OCI-LY7 (cell line): ENCODE results near the gene FMO2. TPM values are rescaled to one million over a fixed set of nuclear protein-coding genes. Genes with fewer than 3 reads are reported as not detected.

Source experiments
- BruUV-seq: library from RNA; stranded (reverse); fragments of 400-500 nt; replicated peaks from 2 replicates; lab custom pipeline; 2021; lab: Mats Ljungman, UMichigan
- CTCF ChIA-PET: fragments of 300-600 bp; sonication (Branson Sonifier 250); formaldehyde crosslinking; loops from one replicate; lab custom pipeline; 2022; ENCODE audit warnings: antibody characterized with exemption; ENCODE audit not compliant: unreplicated experiment; lab: Charles Lee
- POLR2A ChIA-PET: fragments of 300-600 bp; sonication (Branson Sonifier 250); formaldehyde crosslinking; loops from one replicate; lab custom pipeline; 2022; ENCODE audit warnings: antibody characterized with exemption; lab: Charles Lee
- DNase-seq: peaks from one replicate; pipeline ENCODE4 v3.0.0-alpha.2; 2015; ENCODE audit warnings: low spot score
- H2AFZ ChIP-seq: fragments of 200-600 bp; sonication (generic), shearing (Covaris generic); 2 replicates; pipeline ENCODE4 v1.6.1; 2014; ENCODE audit warnings: mild to moderate bottlenecking, antibody characterized with exemption, low read length, moderate library complexity
- H3K27ac ChIP-seq: fragments of 200-600 bp; sonication (generic); 2 replicates; pipeline ENCODE4 v1.5.1; 2014; ENCODE audit warnings: mixed run types, low read depth, mild to moderate bottlenecking, moderate library complexity, low read length, inconsistent platforms; ENCODE audit not compliant: poor library complexity, severe bottlenecking
- H3K36me3 ChIP-seq: fragments of 200-600 bp; sonication (generic); 2 replicates; pipeline ENCODE4 v1.6.1; 2014; ENCODE audit warnings: mild to moderate bottlenecking, antibody characterized with exemption, low read length, moderate library complexity, mixed read lengths; ENCODE audit not compliant: insufficient read depth
- H3K4me1 ChIP-seq: fragments of 200-600 bp; sonication (generic); 2 replicates; pipeline ENCODE4 v1.5.1; 2014; ENCODE audit warnings: mild to moderate bottlenecking, low read length; ENCODE audit not compliant: insufficient read depth, poor library complexity, severe bottlenecking
- H3K4me2 ChIP-seq: fragments of 200-600 bp; sonication (generic); 2 replicates; pipeline ENCODE4 v1.6.1; 2014; ENCODE audit warnings: mild to moderate bottlenecking, low read length
- H3K4me3 ChIP-seq: fragments of 200-600 bp; sonication (generic); 2 replicates; pipeline ENCODE4 v1.5.1; 2014; ENCODE audit warnings: mild to moderate bottlenecking, low read depth, low read length; ENCODE audit not compliant: poor library complexity, severe bottlenecking
- H3K79me2 ChIP-seq: fragments of 200-600 bp; sonication (generic); 2 replicates; pipeline ENCODE4 v1.6.1; 2016; ENCODE audit warnings: low read depth, mild to moderate bottlenecking, low read length, moderate library complexity, mixed read lengths; ENCODE audit not compliant: insufficient read depth
- H3K9me2 ChIP-seq: fragments of 200-600 bp; sonication (generic); 2 replicates; pipeline ENCODE4 v1.6.1; 2016; ENCODE audit warnings: mild to moderate bottlenecking, low read length, mixed read lengths; ENCODE audit not compliant: insufficient read depth
- H3K9me3 ChIP-seq: fragments of 200-600 bp; sonication (generic); 2 replicates; pipeline ENCODE4 v1.6.1; 2014; ENCODE audit warnings: mild to moderate bottlenecking, mixed run types, low read length, mixed read lengths
- H4K20me1 ChIP-seq: fragments of 200-600 bp; sonication (generic); 2 replicates; pipeline ENCODE4 v1.6.1; 2014; ENCODE audit warnings: mild to moderate bottlenecking, antibody characterized with exemption, low read length, moderate library complexity, mixed read lengths; ENCODE audit not compliant: insufficient read depth
- EZH2phosphoT487 ChIP-seq: fragments of 200-600 bp; sonication (generic); IDR thresholded peaks from 2 replicates; pipeline ENCODE4 v1.6.1; 2018; ENCODE audit warnings: low read depth, borderline replicate concordance, mild to moderate bottlenecking, mixed run types, antibody characterized with exemption, low read length, moderate library complexity, mixed read lengths
- intact Hi-C: fragments of 100-400 bp; cut with micrococcal nuclease; formaldehyde crosslinking; loops from one replicate; pipeline ENCODE4 v1.10.0; 2022; ENCODE audit not compliant: unreplicated experiment
- total RNA-seq, 2 experiments: library from RNA; depleted of rRNA in 1 of 2; stranded (reverse); fragments of >200 nt in 1 of 2; shearing (Covaris generic) in 1 of 2; gene quantifications; 2 replicates each; pipeline ENCODE4 v1.2.3, GENCODE V29; 2014 to 2022
- TF ChIP-seq, protein P1 (sequence below): fragments of 200-600 bp; sonication (generic); conservative IDR thresholded peaks from 2 replicates; pipeline ENCODE4 v1.5.1; 2014; ENCODE audit warnings: mild to moderate bottlenecking, antibody characterized with exemption, low read length, moderate library complexity, mixed read lengths

Gene FMO2
- total RNA-seq, 2 experiments from 2014 or later = not detected

DNA sequence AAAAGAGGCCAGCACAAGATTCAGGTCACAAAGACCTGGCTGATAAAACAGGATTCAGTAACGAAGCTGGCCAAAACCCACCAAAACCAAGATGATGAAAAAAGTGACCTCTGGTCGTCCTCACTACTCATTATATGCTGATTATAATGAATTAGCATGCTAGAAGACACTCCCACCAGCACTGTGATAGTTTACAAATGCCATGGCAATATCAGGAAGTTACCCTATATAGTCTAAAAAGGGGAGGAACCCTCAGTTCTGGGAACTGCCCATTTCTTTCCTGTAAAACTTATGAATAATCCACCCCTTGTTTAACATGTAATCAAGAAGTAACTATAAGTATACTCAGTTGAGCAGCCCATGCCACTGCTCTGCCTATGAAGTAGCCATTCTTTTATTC, 26.0 kb upstream of the FMO2 start:
- no TSS peak for BruUV-seq
- POLR2A ChIA-PET = no interaction called here
- CTCF ChIA-PET = no interaction called here

DNA sequence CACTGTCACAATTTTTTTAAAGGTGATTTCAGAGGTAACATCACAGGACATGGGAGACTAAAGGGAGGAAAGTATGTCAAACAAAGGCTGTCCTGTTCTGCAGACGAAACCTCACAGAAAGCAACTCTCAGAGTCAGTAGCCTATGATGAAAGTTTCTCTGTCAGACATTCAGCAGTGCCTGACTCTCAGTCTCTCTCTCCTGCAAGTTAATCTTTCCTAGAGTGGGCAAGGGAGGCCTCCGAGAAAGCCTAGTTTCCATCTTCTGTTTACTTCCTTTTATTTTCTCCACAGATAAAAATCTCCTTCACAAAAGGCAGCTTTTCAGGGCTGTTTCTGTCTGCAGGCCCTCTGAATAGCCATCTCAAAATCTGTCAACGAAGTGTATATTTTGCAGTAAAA, 24.9 kb upstream of the FMO2 start:
- no peak overlapping the region for H2AFZ ChIP-seq
- H3K36me3 ChIP-seq = no peaks in the 10 kb centered on the region
- intact Hi-C loops = no loop called here
- DNase-seq = no peak
- ChIA-PET CTCF (no interaction called here), POLR2A (no interaction called here)
- no peaks in the 10 kb centered on the region for H3K79me2 ChIP-seq
- no peak overlapping the region for H3K27ac ChIP-seq
- H4K20me1 ChIP-seq = no peaks in the 10 kb centered on the region
- H3K9me3 ChIP-seq = peaks cover 5% of the 10 kb centered on the region; the same call in 1 of the 2 replicates
- H3K9me2 ChIP-seq = peaks cover 7% of the 10 kb centered on the region; the same call in 1 of the 2 replicates
- no peaks in the 10 kb centered on the region for H3K4me1 ChIP-seq
- H3K4me3 ChIP-seq = no peak overlapping the region
- TF ChIP-seq, protein P1, sequence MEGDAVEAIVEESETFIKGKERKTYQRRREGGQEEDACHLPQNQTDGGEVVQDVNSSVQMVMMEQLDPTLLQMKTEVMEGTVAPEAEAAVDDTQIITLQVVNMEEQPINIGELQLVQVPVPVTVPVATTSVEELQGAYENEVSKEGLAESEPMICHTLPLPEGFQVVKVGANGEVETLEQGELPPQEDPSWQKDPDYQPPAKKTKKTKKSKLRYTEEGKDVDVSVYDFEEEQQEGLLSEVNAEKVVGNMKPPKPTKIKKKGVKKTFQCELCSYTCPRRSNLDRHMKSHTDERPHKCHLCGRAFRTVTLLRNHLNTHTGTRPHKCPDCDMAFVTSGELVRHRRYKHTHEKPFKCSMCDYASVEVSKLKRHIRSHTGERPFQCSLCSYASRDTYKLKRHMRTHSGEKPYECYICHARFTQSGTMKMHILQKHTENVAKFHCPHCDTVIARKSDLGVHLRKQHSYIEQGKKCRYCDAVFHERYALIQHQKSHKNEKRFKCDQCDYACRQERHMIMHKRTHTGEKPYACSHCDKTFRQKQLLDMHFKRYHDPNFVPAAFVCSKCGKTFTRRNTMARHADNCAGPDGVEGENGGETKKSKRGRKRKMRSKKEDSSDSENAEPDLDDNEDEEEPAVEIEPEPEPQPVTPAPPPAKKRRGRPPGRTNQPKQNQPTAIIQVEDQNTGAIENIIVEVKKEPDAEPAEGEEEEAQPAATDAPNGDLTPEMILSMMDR = no peak
- no peak for TF ChIP-seq EZH2phosphoT487
- H3K4me2 ChIP-seq = no peak overlapping the region
- BruUV-seq = no TSS peak

More for the DNA sequence above, 26.0 kb upstream of the FMO2 start:
- no peak overlapping the region for H2AFZ ChIP-seq
- no peaks in the 10 kb centered on the region for H3K36me3 ChIP-seq
- no peak for TF ChIP-seq EZH2phosphoT487
- TF ChIP-seq, protein P1 = no peak
- peaks cover 7% of the 10 kb centered on the region; the same call in 1 of the 2 replicates for H3K9me2 ChIP-seq
- DNase-seq = no peak
- H3K27ac ChIP-seq = no peak overlapping the region
- no peaks in the 10 kb centered on the region for H3K4me1 ChIP-seq
- no peaks in the 10 kb centered on the region for H3K79me2 ChIP-seq
- intact Hi-C loops = no loop called here
- no peak overlapping the region for H3K4me3 ChIP-seq
- H3K9me3 ChIP-seq = peaks cover 5% of the 10 kb centered on the region; the same call in 1 of the 2 replicates
- H4K20me1 ChIP-seq = no peaks in the 10 kb centered on the region
- H3K4me2 ChIP-seq = no peak overlapping the region

DNA sequence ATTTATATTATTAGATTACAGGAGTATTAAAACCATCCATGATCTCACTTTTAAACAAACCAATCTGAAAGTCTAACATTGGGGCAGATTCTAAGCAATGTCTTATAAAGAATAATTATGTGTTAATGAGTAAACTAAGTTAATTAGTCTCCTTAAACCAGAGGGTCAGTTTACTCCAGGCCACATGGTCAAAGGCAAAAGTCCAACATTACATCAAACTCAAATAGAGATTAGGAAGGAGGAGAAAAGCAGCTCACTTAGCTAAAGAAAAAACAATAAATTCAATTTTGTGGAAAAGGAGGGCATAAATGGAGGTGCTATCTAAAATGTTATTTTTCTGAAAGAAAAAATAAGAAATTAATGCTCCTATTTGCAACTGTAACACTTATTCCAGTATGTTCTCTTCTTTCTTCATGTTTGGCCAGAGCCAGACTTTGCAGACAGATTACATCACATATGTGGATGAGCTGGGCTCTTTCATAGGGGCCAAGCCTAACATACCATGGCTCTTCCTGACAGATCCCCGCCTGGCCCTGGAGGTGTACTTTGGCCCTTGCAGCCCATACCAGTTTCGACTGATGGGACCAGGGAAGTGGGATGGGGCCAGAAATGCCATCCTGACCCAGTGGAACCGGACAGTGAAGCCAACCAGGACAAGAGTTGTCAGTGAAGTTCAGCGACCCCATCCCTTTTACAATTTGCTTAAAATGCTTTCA, 24.3 kb upstream of the FMO2 start:
- no peak for TF ChIP-seq EZH2phosphoT487
- TF ChIP-seq, protein P1 = no peak
- Histone ChIP-seq H3K4me1 (no peaks in the 10 kb centered on the region), H3K4me2 (no peak overlapping the region), H3K9me3 (peaks cover 5% of the 10 kb centered on the region; the same call in 1 of the 2 replicates), H3K79me2 (no peaks in the 10 kb centered on the region), H3K9me2 (peaks cover 7% of the 10 kb centered on the region; the same call in 1 of the 2 replicates), H3K4me3 (no peak overlapping the region), H4K20me1 (no peaks in the 10 kb centered on the region), H3K36me3 (no peaks in the 10 kb centered on the region), H3K27ac (no peak overlapping the region), H2AFZ (no peak overlapping the region)
- intact Hi-C loops = no loop called here
- DNase-seq = no peak
- ChIA-PET CTCF (no interaction called here), POLR2A (no interaction called here)
- no TSS peak for BruUV-seq
